IMR-90 (cell line): Measurements from ENCODE around the gene SLC7A7. TPM values are rescaled to one million over a fixed set of nuclear protein-coding genes. Genes with fewer than 3 reads are reported as not detected.

Source experiments
- ATAC-seq: fragments of 200-7000 bp; cut with Tn5 transposase; 2 replicates; pipeline ENCODE4 v1.9.1; 2020; ENCODE audit warnings: low read depth, mild to moderate bottlenecking, moderate library complexity
- BruUV-seq: library from RNA; stranded (reverse); fragments of 400-500 nt; replicated peaks from 2 replicates; lab custom pipeline; 2021; lab: Mats Ljungman, UMichigan
- CTCF ChIA-PET: fragments of 300-600 bp; formaldehyde crosslinking; extraction: SDS; loops from one replicate; lab custom pipeline; 2021; ENCODE audit warnings: antibody characterized with exemption; lab: Yijun Ruan, JAX
- POLR2A ChIA-PET: fragments of 300-600 bp; sonication (Branson Sonifier 250); formaldehyde crosslinking; loops from one replicate; lab custom pipeline; 2022; ENCODE audit warnings: antibody characterized with exemption; ENCODE audit not compliant: unreplicated experiment; lab: Charles Lee
- DNase-seq: peaks from one replicate; pipeline ENCODE4 v3.0.0; 2013
- H2AFZ ChIP-seq: replicated peaks from 2 replicates; pipeline ENCODE3; 2013; ENCODE audit warnings: low read length, mild to moderate bottlenecking; ENCODE audit not compliant: poor library complexity
- H2AK5ac ChIP-seq: 2 replicates; pipeline ENCODE4 v1.6.1; 2013; ENCODE audit warnings: low read depth, low read length, inconsistent platforms
- H2AK9ac ChIP-seq: replicated peaks from 2 replicates; pipeline ENCODE3; 2013; ENCODE audit warnings: mild to moderate bottlenecking, low read depth, low read length, moderate library complexity; ENCODE audit not compliant: poor library complexity
- H2BK120ac ChIP-seq: 2 replicates; pipeline ENCODE4 v1.6.1; 2013; ENCODE audit warnings: low read depth, low read length, inconsistent platforms
- H2BK15ac ChIP-seq: 3 replicates; pipeline ENCODE4 v1.6.1; 2013; ENCODE audit warnings: low read depth, low read length, inconsistent platforms
- H2BK20ac ChIP-seq: 2 replicates; pipeline ENCODE4 v1.6.1; 2013; ENCODE audit warnings: low read depth, mild to moderate bottlenecking, inconsistent platforms, low read length, moderate library complexity
- H2BK5ac ChIP-seq: 2 replicates; pipeline ENCODE4 v1.6.1; 2013; ENCODE audit warnings: mild to moderate bottlenecking, low read depth, low read length, inconsistent platforms; ENCODE audit not compliant: poor library complexity, severe bottlenecking
- H3K14ac ChIP-seq: replicated peaks from 2 replicates; pipeline ENCODE4 v1.6.1; 2013; ENCODE audit warnings: low read depth, low read length, inconsistent platforms
- H3K18ac ChIP-seq: 2 replicates; pipeline ENCODE4 v1.6.1; 2013; ENCODE audit warnings: low read depth, low read length, control low read depth
- H3K23ac ChIP-seq: 2 replicates; pipeline ENCODE4 v1.6.1; 2013; ENCODE audit warnings: low read depth, low read length, inconsistent platforms
- H3K27ac ChIP-seq: 2 replicates; pipeline ENCODE4 v1.5.1; 2013; ENCODE audit warnings: mild to moderate bottlenecking, control low read depth, low read length; ENCODE audit not compliant: insufficient read depth
- H3K27me3 ChIP-seq: 2 replicates; pipeline ENCODE4 v1.6.1; 2013; ENCODE audit warnings: low read length; ENCODE audit not compliant: control insufficient read depth, insufficient read depth
- H3K36me3 ChIP-seq: 2 replicates; pipeline ENCODE4 v1.6.1; 2013; ENCODE audit warnings: low read length, mixed read lengths; ENCODE audit not compliant: control insufficient read depth, insufficient read depth
- H3K4ac ChIP-seq: 2 replicates; pipeline ENCODE4 v1.6.1; 2013; ENCODE audit warnings: low read depth, low read length, inconsistent platforms
- H3K4me1 ChIP-seq: 2 replicates; pipeline ENCODE4 v1.6.1; 2013; ENCODE audit warnings: low read length, mixed read lengths; ENCODE audit not compliant: control insufficient read depth, insufficient read depth
- H3K4me2 ChIP-seq: 2 replicates; pipeline ENCODE4 v1.6.1; 2013; ENCODE audit warnings: low read depth, mild to moderate bottlenecking, control low read depth, low read length, moderate library complexity
- H3K4me3 ChIP-seq: 2 replicates; pipeline ENCODE4 v1.5.1; 2013; ENCODE audit warnings: low read depth, mild to moderate bottlenecking, control low read depth, low read length, moderate library complexity; ENCODE audit not compliant: insufficient read depth
- H3K56ac ChIP-seq: 2 replicates; pipeline ENCODE4 v1.6.1; 2013; ENCODE audit warnings: low read length, inconsistent platforms; ENCODE audit not compliant: insufficient read depth; ENCODE audit errors: extremely low read depth
- H3K79me1 ChIP-seq, 2 experiments: 2 replicates each; pipeline ENCODE4 v1.6.1; 2013; ENCODE audit warnings: low read length in 2 of 2, inconsistent platforms in 1 of 2, low read depth in 1 of 2
- H3K9ac ChIP-seq: 2 replicates; pipeline ENCODE4 v1.6.1; 2013; ENCODE audit warnings: low read depth, low read length, control low read depth
- H3K9me1 ChIP-seq: 2 replicates; pipeline ENCODE4 v1.6.1; 2013; ENCODE audit warnings: low read length, inconsistent platforms; ENCODE audit not compliant: insufficient read depth
- H3K9me3 ChIP-seq: 2 replicates; pipeline ENCODE4 v1.6.1; 2013; ENCODE audit warnings: low read length; ENCODE audit not compliant: control insufficient read depth, insufficient read depth
- H4K20me1 ChIP-seq: 2 replicates; pipeline ENCODE4 v1.6.1; 2013; ENCODE audit warnings: low read length, inconsistent platforms; ENCODE audit not compliant: insufficient read depth
- H4K5ac ChIP-seq: 2 replicates; pipeline ENCODE4 v1.6.1; 2013; ENCODE audit warnings: mild to moderate bottlenecking, low read depth, low read length, control low read depth
- H4K8ac ChIP-seq, 2 experiments: 2 replicates each; pipeline ENCODE4 v1.6.1; 2013; ENCODE audit warnings: low read depth in 2 of 2, low read length in 2 of 2, control low read depth in 1 of 2, inconsistent platforms in 1 of 2
- H4K91ac ChIP-seq: 2 replicates; pipeline ENCODE4 v1.6.1; 2013; ENCODE audit warnings: low read depth, low read length, inconsistent platforms; ENCODE audit not compliant: insufficient read depth
- CEBPB ChIP-seq: IDR thresholded peaks from 2 replicates; pipeline ENCODE4 v1.6.1; 2012; ENCODE audit warnings: low read depth, low read length, improper control_type of control experiment
- NFE2L2 ChIP-seq: fragments of 150-350 bp; IDR thresholded peaks from 2 replicates; pipeline ENCODE4 v1.6.1; 2016; ENCODE audit warnings: low read depth, mild to moderate bottlenecking, low read length
- RAD21 ChIP-seq: IDR thresholded peaks from 2 replicates; pipeline ENCODE4 v1.6.1; 2012; ENCODE audit warnings: low read length, improper control_type of control experiment
- WGBS, 2 experiments: methylation state at CpG; one replicate each; pipeline versions ENCODE4 v1.1.5 to v1.1.7; 2013; ENCODE audit warnings: missing lambda C conversion rate in 2 of 2; ENCODE audit not compliant: insufficient read length in 1 of 2; ENCODE audit errors: extremely low coverage in 2 of 2; 5-methylcytosine and 5-hydroxymethylcytosine counted together
- dilution Hi-C: fragments of 300-500 bp; cut with HindIII; formaldehyde crosslinking; loops from one replicate; pipeline ENCODE4 v1.14.3; 2018; ENCODE audit warnings: low sequenced_read_pairs; ENCODE audit not compliant: unreplicated experiment
- in situ Hi-C: fragments of 300-500 bp; cut with MboI; formaldehyde crosslinking; loops from 3 replicates; pipeline ENCODE4 v1.14.3; 2019; ENCODE audit warnings: low sequenced_read_pairs, inconsistent platforms, mixed read lengths
- intact Hi-C: fragments of 100-400 bp; cut with micrococcal nuclease; formaldehyde crosslinking; loops from 2 replicates; pipeline ENCODE4 v1.10.0; 2022
- polyA plus RNA-seq, 3 experiments: library from polyadenylated mRNA; depleted of rRNA; stranded (reverse); fragments of >200 nt; gene quantifications; 2 replicates each; pipeline ENCODE4 v1.2.3, GENCODE V29; 2012; ENCODE audit warnings: low replicate concordance in 1 of 3
- total RNA-seq: library from RNA; depleted of rRNA; stranded (reverse); fragments of >200 nt; gene quantifications from 2 replicates; pipeline ENCODE4 v1.2.3, GENCODE V29; 2012
- TF ChIP-seq, protein P1 (sequence below): fragments of 150-350 bp; IDR thresholded peaks from 2 replicates; pipeline ENCODE4 v1.6.1; 2017; ENCODE audit warnings: mild to moderate bottlenecking, antibody characterized with exemption, low read length, low read depth
- TF ChIP-seq, protein P2 (sequence below): conservative IDR thresholded peaks from 2 replicates; pipeline ENCODE4 v1.5.1; 2012; ENCODE audit warnings: mild to moderate bottlenecking, low read depth, low read length, improper control_type of control experiment

SLC7A7 gene
- total and polyA plus RNA-seq, 2 of the 4 experiments (the other 2 are of a cell fraction), result 1.8 to 2.0 TPM

DNA sequence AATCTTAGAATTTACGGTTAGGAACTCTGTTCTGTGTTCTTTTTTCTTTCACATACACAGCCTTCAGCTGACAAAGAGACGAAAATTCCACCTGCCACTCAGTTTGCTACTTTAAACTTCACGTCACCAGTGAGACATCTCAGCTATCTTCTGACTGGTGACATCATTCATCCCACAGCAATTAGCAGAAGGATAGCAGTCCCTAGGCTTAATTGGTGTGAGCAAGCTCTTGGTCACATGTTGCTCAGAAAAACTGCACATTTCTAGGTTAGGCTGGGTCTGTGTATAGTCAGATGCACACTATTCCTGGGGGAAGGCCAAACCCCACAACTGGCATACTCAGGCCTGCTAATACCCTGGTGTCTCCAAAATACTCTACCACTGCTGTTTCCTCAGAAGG lies 23.9 kb downstream of the SLC7A7 start:
- no peak overlapping the region for H3K18ac ChIP-seq
- H3K9me1 ChIP-seq, result peaks cover 4% of the 10 kb centered on the region; the same call in 1 of the 2 replicates
- H2BK120ac ChIP-seq, result no peak overlapping the region
- intact Hi-C loops (no loop called here), dilution Hi-C loops (no loop called here), in situ Hi-C loops (no loop called here)
- no peak overlapping the region for H2BK15ac ChIP-seq
- H3K36me3 ChIP-seq, result no peaks in the 10 kb centered on the region
- peak overlapping the region; percentile 50 for H2AK9ac ChIP-seq
- peaks cover 5% of the 10 kb centered on the region for H3K27me3 ChIP-seq
- H4K20me1 ChIP-seq, result no peaks in the 10 kb centered on the region
- TF ChIP-seq RAD21, result no peak
- no peak for TF ChIP-seq NFE2L2
- TF ChIP-seq, protein P1, sequence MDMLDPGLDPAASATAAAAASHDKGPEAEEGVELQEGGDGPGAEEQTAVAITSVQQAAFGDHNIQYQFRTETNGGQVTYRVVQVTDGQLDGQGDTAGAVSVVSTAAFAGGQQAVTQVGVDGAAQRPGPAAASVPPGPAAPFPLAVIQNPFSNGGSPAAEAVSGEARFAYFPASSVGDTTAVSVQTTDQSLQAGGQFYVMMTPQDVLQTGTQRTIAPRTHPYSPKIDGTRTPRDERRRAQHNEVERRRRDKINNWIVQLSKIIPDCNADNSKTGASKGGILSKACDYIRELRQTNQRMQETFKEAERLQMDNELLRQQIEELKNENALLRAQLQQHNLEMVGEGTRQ, result peak; percentile 90
- TF ChIP-seq CEBPB, result peak; percentile 32; the same call in 1 of the 2 replicates
- TF ChIP-seq, protein P2, sequence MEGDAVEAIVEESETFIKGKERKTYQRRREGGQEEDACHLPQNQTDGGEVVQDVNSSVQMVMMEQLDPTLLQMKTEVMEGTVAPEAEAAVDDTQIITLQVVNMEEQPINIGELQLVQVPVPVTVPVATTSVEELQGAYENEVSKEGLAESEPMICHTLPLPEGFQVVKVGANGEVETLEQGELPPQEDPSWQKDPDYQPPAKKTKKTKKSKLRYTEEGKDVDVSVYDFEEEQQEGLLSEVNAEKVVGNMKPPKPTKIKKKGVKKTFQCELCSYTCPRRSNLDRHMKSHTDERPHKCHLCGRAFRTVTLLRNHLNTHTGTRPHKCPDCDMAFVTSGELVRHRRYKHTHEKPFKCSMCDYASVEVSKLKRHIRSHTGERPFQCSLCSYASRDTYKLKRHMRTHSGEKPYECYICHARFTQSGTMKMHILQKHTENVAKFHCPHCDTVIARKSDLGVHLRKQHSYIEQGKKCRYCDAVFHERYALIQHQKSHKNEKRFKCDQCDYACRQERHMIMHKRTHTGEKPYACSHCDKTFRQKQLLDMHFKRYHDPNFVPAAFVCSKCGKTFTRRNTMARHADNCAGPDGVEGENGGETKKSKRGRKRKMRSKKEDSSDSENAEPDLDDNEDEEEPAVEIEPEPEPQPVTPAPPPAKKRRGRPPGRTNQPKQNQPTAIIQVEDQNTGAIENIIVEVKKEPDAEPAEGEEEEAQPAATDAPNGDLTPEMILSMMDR, result no peak
- no peak overlapping the region for H3K4me2 ChIP-seq
- H3K4ac ChIP-seq, result no peak overlapping the region
- no peak overlapping the region for H2AK5ac ChIP-seq
- no peaks in the 10 kb centered on the region for H3K4me1 ChIP-seq
- H3K56ac ChIP-seq, result no peak overlapping the region
- no peak overlapping the region for H4K8ac ChIP-seq
- ATAC-seq (peak; percentile 97), DNase-seq (peak; percentile 91)
- CTCF ChIA-PET, result no interaction called here
- no peaks in the 10 kb centered on the region for H3K9me3 ChIP-seq
- no peaks in the 10 kb centered on the region for H3K79me1 ChIP-seq
- no peak overlapping the region for H3K14ac ChIP-seq
- H3K23ac ChIP-seq, result no peak overlapping the region
- BruUV-seq, result no TSS peak
- H3K27ac ChIP-seq, result no peak overlapping the region
- H3K4me3 ChIP-seq, result no peak overlapping the region
- no peak overlapping the region for H2BK5ac ChIP-seq
- POLR2A ChIA-PET, result no interaction called here
- H4K91ac ChIP-seq, result no peak overlapping the region
- peak overlapping the region; percentile 81 for H2AFZ ChIP-seq
- no peak overlapping the region for H4K5ac ChIP-seq
- no CpG with 5 or more reads among the region's 3 CpGs for WGBS, 2 experiments
- H2BK20ac ChIP-seq, result no peak overlapping the region
- H3K9ac ChIP-seq, result no peak overlapping the region
